SKM-1 treated with dmso at 0.1 percent for 144 hours (cell line): Measurements from ENCODE around the gene PDSS1.
A peak's percentile ranks its signal among the peaks of the same experiment; 100 is the strongest.

Source experiments
- DNase-seq: peaks from one replicate; lab custom pipeline; 2025; ENCODE audit not compliant: unreplicated experiment; lab: John Stamatoyannopoulos, UW

PDSS1 gene

DNA sequence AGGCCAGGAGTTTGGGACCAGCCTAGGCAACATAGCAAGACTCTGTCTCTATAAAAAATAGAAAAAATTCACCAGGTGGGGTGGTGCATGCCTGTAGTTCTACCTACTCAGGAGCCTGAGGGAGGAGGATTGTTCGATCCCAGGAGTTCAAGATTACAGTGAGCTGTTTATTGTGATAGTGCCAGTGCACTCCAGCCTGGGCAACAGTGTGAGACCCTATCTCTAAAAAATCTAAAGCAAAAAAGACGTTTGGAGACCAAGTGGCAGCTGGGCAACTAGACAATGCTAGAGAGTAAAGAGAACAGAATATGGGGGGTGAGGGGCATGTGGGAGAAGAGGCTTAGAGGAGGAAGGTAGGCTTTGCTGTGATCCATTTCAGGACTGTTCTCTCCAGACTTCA is 1.4 kb downstream of the PDSS1 start:
- DNase-seq, result no peak

DNA sequence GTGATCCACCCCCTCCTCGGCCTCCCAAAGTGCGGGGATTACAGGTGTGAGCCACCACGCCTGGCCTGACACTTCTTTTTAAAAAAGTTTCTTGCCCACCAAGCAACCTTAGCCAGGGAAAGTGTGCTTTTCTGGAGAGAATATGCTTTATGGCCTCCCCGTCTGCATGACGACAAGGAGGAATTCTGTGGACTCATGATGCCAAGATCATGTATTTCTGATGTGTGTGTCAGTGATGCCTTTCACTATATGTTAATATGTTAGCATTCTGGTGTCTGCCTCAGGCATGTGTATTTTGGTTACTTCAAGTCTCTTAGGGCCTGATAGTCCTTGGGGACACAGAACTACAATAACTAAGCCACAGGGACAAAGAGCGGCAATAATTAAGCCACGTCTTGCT is 2.1 kb downstream of the PDSS1 start:
- no peak for DNase-seq

GRCh38 chr10:26700884-26701630 is 3.6 kb downstream of the PDSS1 start:
- no peak for DNase-seq

DNA sequence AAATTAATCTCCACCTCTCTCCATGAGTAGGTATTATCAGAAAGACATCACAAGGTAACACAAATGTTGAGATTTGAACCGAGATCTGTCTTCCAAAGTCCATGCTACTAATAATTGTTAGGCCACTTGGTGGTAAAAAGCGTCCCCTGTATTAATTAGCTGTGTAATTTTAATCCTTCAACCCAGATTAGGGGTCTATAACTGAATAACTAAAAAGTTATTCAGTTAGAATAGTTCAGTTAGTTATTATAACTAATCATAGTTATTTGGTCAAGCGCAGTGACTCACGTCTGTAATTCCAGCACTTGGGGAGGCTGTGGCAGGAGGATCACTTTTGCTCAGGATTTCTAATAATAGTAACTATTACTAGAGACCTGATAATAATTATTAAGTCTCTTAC is 5.6 kb downstream of the PDSS1 start:
- no peak for DNase-seq

DNA sequence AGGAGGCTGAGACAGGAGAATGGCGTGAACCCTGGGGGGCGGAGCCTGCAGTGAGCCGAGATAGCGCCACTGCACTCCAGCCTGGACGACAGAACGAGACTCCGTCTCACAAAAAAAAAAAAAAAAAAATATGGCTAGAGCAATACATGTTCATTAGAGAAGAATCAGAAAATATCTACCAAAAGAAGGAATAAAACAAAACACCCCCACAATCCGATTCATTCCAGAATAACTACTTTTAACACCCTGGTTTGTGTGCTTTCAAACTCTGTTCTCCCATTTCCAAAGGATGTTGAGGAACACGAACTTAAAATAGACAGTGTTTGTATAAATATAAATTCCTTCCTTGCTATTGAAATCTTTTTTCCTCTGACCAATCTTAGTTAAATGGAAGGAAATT is 6.5 kb downstream of the PDSS1 start:
- DNase-seq, result no peak

DNA sequence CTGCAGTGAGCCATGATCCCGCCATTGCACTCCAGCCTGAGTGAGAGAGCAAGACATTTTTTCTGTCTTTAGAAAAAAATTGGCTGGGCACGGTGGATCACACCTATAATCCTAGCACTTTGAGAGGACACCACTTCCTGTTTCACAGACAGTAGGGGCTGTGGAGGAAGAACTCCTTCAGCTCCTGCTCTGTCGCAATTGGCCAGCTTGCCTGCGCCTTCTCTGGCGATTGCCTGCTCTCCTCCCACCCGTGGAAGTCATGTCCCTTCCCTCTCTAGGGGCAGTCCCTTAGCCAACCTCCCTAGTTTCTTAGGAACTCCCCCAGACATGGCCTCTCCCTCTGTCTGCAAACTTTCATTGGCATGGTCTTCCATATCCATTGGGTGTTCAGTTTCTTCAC is 8.7 kb downstream of the PDSS1 start:
- peak; percentile 29 for DNase-seq

DNA sequence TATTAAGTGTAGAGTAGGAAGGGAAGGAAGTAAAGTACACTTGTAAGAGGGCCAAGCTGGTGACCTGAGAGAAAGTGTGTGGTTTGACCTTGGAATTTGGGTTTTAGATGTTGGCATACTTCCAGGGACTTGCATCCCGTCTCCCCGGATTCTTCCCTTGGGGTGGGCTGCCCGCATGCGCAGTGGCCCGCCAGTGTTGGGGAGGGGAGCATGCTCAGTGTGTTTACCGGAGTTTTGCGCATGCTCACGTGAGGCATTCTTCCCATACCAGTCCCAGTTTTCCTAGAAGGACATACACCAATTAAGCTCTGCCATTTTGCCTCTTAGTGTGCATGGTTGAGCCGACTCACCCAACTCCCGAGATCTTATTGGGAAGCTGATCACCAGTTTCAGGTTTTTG is 9.4 kb downstream of the PDSS1 start:
- DNase-seq, result no peak

- DNase-seq, result no peak
Measured at GRCh38 chr10:26711324-26711723, 13.8 kb downstream of the PDSS1 start.

- DNase-seq, result no peak
Measured at GRCh38 chr10:26714415-26715136, 17.1 kb downstream of the PDSS1 start.

- no peak for DNase-seq
Measured at GRCh38 chr10:26715137-26715487, 17.6 kb downstream of the PDSS1 start.

DNA sequence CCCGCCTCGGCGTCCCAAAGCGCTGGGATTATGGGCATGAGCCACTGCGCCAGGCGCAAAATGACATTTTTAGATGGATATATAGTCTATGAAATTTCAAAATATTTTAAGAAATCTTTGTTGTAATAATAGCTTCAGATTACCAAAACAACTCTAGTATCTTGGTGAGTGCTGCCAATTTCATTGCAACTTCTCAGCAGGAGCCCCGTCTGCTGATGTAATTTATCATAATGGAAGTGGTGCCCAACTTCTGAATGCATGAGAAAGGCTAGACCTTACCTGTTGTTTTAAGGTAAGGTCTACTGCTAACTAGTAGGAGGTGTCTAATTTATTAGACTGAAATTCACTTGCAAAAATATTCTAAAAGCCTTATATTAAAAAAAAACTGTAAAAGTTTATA is 20.0 kb downstream of the PDSS1 start:
- DNase-seq, result no peak

DNA sequence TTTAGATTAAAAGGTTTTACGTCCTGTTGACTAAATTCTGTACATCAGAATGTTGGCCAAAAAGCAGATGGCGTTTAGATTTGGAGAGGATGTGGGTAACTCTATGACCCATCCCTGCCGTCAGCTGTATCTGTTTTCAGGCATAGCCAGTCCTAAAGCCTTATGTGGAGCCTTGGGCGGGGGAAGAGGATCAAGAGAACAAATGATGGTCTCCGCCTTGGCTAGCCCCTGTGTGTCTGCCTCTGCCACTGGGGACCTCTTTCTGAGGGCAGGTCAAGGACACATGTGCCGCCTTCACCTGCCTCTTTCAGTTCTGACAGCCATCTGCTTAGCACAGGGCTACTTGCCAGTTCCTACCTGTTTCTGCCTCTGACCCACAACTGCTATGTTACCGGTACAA is 24.1 kb downstream of the PDSS1 start:
- no peak for DNase-seq

- DNase-seq, result no peak
Measured at GRCh38 chr10:26723016-26723415, 25.5 kb downstream of the PDSS1 start.

DNA sequence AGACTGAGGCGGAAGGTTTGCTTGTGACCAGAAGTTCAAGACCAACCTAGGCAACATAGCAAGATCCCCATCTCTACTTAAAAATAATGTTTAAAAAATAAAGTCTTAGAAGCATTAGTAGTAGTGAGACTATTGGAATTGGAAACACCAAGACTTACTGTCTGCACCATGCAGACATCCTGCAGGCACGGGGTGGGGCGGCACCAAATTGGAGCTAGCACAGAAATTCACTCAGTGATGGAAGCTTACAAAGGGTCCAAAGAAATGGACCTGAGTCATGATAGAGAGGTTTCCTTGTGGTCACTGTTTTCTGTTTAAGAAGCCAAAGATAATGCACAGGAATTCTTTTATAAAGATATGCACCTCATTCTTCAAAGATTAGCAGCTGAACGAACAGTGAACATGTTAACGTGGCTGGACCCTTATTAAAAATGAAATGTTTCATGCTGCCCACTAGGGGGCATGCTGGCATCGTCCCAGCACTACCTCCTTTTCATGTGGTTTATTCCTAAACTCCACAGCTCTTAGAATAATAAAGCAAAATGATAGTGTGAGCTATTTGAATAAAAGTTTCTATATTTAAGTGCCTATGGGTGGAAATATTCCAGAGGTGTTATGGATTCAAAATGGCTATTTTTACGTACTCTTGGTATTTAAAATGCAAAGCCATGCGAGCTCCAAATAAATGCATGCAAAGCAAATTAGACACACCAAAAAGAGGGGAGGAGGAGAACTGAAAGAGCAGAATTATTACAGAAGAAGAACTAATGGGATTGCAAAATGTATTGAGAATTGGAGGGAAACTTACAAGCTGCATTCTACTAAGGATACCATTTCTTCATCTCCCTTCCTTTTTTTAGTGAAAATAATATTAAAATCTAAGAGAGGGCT is 28.6 kb downstream of the PDSS1 start:
- peak; percentile 23 for DNase-seq

DNA sequence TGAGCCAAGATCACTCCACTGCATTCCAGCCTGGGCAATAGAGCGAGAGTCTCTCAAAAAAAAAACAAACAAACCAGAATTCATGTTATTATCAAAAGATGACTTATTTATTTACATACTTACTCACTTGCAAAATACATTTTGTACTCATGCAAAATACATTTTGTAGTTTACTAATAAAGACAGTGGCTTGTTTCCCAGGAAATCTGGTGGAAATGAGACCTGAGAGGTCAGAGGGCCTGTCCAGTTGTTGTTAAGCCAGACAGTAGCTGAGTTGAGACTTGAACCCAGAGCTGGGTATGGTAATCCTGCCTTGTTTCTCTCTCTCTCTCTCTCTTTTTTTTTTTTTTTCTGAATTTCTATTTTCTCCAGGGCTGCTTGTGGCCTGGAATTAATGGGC is 29.5 kb downstream of the PDSS1 start:
- DNase-seq, result no peak

DNA sequence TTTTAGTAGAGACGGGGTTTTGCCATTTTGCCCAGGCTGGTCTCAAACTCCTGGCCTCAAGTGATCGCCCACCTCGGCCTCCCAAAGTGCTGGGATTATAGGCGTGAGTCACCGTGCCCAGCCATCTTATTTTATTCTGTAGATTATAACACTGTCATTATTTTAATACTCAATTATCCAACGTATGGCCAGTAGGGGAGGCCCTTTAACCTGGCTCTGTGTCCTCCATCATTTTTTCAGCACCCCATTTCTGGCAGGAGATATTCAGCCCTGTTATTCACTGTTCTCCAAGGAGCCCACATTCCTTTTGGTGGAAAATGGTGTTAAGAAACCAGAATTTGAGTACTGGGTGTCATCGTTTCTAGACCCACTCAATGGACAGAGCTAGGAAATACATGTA is 31.5 kb downstream of the PDSS1 start:
- DNase-seq, result no peak

GRCh38 chr10:26729395-26729794 is 31.9 kb downstream of the PDSS1 start:
- no peak for DNase-seq

DNA sequence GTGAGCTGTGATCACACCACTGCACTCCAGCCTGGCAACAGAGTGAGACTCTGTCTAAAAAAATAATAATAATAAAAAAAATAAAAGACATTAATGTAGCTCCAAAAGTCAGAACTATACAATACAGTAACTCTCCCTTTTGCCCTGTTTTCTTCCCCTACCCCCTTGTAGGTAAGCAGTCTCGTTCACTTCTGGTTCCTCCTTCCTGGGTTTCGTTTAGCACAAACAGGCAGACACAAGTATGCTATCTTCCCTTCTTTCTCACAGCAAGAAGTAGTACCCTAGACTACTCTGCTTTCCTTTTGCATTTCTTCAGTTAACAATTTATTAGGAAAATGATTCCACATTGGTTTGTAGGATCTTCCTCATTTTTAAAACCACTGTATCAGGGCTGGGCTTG is 33.1 kb downstream of the PDSS1 start:
- DNase-seq, result no peak

- no peak for DNase-seq
Measured at GRCh38 chr10:26733750-26734568, 36.5 kb downstream of the PDSS1 start.

DNA sequence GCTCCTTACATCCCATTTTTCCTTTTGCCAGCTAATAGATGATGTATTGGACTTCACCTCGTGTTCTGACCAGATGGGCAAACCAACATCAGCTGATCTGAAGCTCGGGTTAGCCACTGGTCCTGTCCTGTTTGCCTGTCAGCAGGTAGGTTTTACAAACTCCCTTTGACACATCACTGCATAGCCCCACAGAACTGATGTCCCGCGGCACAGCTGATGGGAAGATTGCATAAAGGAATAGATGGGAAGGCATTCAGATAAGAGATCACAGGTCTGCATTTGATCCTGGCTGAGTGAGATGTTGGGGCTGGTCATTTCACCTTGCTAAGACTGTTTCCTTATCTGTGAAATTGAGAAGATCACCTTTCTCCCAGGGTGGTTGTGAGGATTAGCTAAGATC is 37.9 kb downstream of the PDSS1 start:
- no peak for DNase-seq

DNA sequence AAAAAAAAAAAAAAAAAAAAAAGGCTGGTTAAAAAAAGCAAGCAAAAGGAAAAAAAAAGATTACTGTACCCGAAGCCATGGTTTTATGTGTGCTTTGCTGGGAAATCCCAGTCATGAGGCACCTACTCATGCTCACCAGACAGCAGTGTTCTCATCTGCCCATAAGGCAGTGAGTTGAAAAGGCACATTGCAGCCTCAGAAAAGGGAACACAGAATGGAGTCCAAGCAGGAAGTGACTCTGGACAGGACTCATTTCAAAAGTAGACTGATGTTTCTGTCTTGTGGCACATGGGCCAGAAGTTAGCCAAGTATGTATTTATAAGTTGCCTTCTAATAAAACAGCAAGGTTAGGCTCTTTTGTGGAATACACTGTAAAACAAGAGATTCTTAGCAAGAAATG is 40.2 kb downstream of the PDSS1 start:
- DNase-seq, result peak; percentile 11
